AG04450 (cell line): Measurements from ENCODE around the gene MAPKAPK2. TPM values are rescaled to one million over a fixed set of nuclear protein-coding genes. Genes with fewer than 3 reads are reported as not detected.

Source experiments
- CTCF ChIA-PET: fragments of 300-600, 350-600 bp; formaldehyde crosslinking; extraction: SDS; loops from one replicate; lab custom pipeline; 2022; ENCODE audit warnings: antibody characterized with exemption, inconsistent platforms; lab: Charles Lee
- POLR2A ChIA-PET: fragments of 350-600 bp; formaldehyde crosslinking; extraction: SDS; loops from one replicate; lab custom pipeline; 2021; ENCODE audit warnings: antibody characterized with exemption, inconsistent platforms; lab: Yijun Ruan, JAX
- DNase-seq: peaks from one replicate; pipeline ENCODE4 v3.0.0-alpha.2; 2011; ENCODE audit warnings: low read depth, low spot score
- H3K27ac ChIP-seq: one replicate; pipeline ENCODE4 v1.5.1; 2012; ENCODE audit warnings: low read depth, low read length, control low read depth
- H3K27me3 ChIP-seq: one replicate; pipeline ENCODE4 v1.6.0; 2012; ENCODE audit warnings: low read length; ENCODE audit not compliant: control insufficient read depth, insufficient read depth
- H3K4me3 ChIP-seq: 2 replicates; pipeline ENCODE4 v1.5.1; 2011; ENCODE audit warnings: mild to moderate bottlenecking, low read depth, low read length, control low read depth
- H3K9me3 ChIP-seq: 2 replicates; pipeline ENCODE4 v1.5.1; 2012; ENCODE audit warnings: low read length; ENCODE audit not compliant: control insufficient read depth, insufficient read depth
- CTCF ChIP-seq: IDR thresholded peaks from 2 replicates; pipeline ENCODE4 v1.5.1; 2011; ENCODE audit warnings: low read depth, low read length, control low read depth, inconsistent platforms
- polyA minus RNA-seq: library from RNA; depleted of rRNA, polyadenylated mRNA; stranded (reverse); fragments of >200 nt; gene quantifications from 2 replicates; pipeline ENCODE4 v1.2.3, GENCODE V29; 2011; rRNA and poly(A)+ RNA removed
- polyA plus RNA-seq: library from polyadenylated mRNA; depleted of rRNA; stranded (reverse); fragments of >200 nt; gene quantifications from 2 replicates; pipeline ENCODE4 v1.2.3, GENCODE V29; 2011; rRNA removed

Gene MAPKAPK2
- polyA plus RNA-seq (64.9 and 76.2 TPM in 2 replicates), polyA minus RNA-seq (67.5 and 79.1 TPM in 2 replicates)

- no peaks in the 10 kb centered on the region for H3K27me3 ChIP-seq
- ChIA-PET CTCF (interaction anchor here (0.7 kb wide), 1 partner anchor 21 kb away, joined by 6 read pairs; no protein-coding TSS in a partner anchor), POLR2A (interaction anchor here (1.3 kb wide), 1 partner anchor 10 kb away, joined by 4 read pairs; no protein-coding TSS in a partner anchor)
- H3K27ac ChIP-seq = peak within 1 kb of the TSS; percentile 91
- no peak for TF ChIP-seq CTCF
- no peak for DNase-seq
- H3K4me3 ChIP-seq = peak within 1 kb of the TSS; percentile 81
- no peaks in the 10 kb centered on the region for H3K9me3 ChIP-seq
Measured at GRCh38 chr1:206684478-206685333, at the start of gene MAPKAPK2. Gene MAPKAPK2, plus strand, starts transcription at chr1:206684905. Its CDS starts 325 bp downstream, at chr1:206685230.

- H3K27me3 ChIP-seq = no peaks in the 10 kb centered on the region
- no peaks in the 10 kb centered on the region for H3K9me3 ChIP-seq
- CTCF ChIA-PET = interaction anchor here (0.7 to 7.6 kb wide), 14 partner anchors 11 to 391 kb away, joined by 3 to 202 read pairs (median 6); partner anchors contain the start of gene EIF2D
- POLR2A ChIA-PET = interaction anchor here (0.6 to 1.9 kb wide), 10 partner anchors 20 to 291 kb away, joined by 3 to 17 read pairs (median 4); partner anchors contain the start of gene EIF2D
- H3K27ac ChIP-seq = peak within 1 kb of the TSS; percentile 69
- H3K4me3 ChIP-seq = peak within 1 kb of the TSS; percentile 80
- peak; percentile 78 for DNase-seq
- TF ChIP-seq CTCF = no peak
Measured at GRCh38 chr1:206635080-206635977, 49.4 kb upstream of the MAPKAPK2 start, which contains the start of gene DYRK3. Gene DYRK3, plus strand, starts transcription at chr1:206635536. Its CDS starts 168 bp downstream, at chr1:206635704.

- TF ChIP-seq CTCF = no peak
- ChIA-PET POLR2A (interaction anchor here (0.6 to 1.9 kb wide), 7 partner anchors 19 to 290 kb away, joined by 3 to 17 read pairs (median 4); partner anchors contain the start of gene EIF2D), CTCF (interaction anchor here (1.5 to 7.6 kb wide), 8 partner anchors 11 to 276 kb away, joined by 5 to 202 read pairs (median 14); partner anchors contain the start of gene EIF2D)
- Histone ChIP-seq H3K27me3 (no peaks in the 10 kb centered on the region), H3K9me3 (no peaks in the 10 kb centered on the region), H3K27ac (no peak overlapping the region), H3K4me3 (peak overlapping the region; percentile 80)
- DNase-seq = no peak
Measured at GRCh38 chr1:206635978-206636345, 48.7 kb upstream of the MAPKAPK2 start.

- no peak for DNase-seq
- H3K27me3 ChIP-seq = no peaks in the 10 kb centered on the region
- H3K4me3 ChIP-seq = peak overlapping the region; percentile 80
- H3K9me3 ChIP-seq = no peaks in the 10 kb centered on the region
- H3K27ac ChIP-seq = no peak overlapping the region
- ChIA-PET CTCF (interaction anchor here (1.0 to 7.6 kb wide), 2 partner anchors 26 to 147 kb away, joined by 3 to 202 read pairs; no protein-coding TSS in a partner anchor), POLR2A (interaction anchor here (0.9 kb wide), 1 partner anchor 38 kb away, joined by 3 read pairs; no protein-coding TSS in a partner anchor)
- TF ChIP-seq CTCF = no peak
Measured at GRCh38 chr1:206636671-206637070, 48.0 kb upstream of the MAPKAPK2 start.
